GM18519 (cell line): ENCODE measurements around the gene BMF.

Experiments
- ATAC-seq: cut with Tn5 transposase; IDR thresholded peaks from one replicate; pipeline ENCODE4 v1.9.1; 2021; ENCODE audit warnings: mild to moderate bottlenecking, moderate library complexity; ENCODE audit not compliant: unreplicated experiment, low FRiP score

Gene BMF

GRCh38 chr15:40069178-40070165 lies 39.2 kb downstream of the BMF start:
- ATAC-seq, result no peak

DNA sequence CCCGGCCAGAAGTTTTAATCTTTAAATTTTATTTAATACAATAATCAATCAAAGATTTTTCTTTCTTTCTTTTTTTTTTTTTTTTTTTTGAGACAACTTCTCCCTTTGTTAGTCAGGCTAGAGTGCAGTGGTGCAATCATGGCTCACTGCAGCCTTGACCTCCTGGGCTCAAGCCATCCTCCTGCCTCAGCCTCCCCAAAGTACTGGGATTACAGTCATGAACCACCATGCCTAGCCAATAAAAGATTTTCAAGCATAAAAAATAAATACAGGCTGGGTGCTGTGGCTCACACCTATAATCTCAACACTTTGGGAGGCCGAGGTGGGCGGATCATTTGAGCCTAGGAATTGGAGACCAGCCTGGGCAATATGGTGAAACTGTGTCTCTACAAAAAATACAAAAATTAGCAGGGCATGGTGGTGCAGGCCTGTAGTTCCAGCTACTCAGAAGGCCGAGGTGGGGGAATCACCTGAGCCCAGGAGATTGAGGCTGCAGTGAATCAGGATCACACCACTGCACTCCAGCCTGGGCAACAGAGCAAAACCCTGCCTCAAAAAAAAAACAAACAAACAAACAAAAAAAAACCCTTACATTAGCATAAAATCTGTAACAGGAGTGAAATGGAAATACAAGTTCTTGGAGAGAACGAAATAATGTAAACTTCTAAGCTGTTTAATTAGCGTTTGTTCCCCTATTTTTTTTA lies 40.6 kb downstream of the BMF start:
- no peak for ATAC-seq

DNA sequence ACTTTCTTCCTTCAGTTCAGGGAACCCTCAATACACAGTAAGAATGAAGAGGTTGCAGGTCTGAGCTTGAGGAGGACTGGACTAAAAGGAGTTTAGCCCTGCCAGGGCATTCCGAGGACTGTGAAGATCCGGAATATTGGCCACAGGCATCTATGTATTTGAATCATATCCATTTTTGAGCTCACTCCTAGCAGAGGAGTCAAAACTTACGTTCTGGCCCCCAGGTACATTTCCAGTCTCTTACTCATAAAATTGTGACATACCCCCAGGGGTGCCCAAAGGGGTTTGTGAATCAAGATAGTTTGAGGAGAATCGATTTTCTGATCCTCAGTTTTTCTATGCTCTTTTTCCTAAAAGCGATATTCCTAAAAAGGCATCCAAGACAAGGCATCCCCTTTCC lies 42.1 kb downstream of the BMF start:
- ATAC-seq, result no peak

GRCh38 chr15:40065166-40065565 lies 43.5 kb downstream of the BMF start:
- ATAC-seq, result no peak

DNA sequence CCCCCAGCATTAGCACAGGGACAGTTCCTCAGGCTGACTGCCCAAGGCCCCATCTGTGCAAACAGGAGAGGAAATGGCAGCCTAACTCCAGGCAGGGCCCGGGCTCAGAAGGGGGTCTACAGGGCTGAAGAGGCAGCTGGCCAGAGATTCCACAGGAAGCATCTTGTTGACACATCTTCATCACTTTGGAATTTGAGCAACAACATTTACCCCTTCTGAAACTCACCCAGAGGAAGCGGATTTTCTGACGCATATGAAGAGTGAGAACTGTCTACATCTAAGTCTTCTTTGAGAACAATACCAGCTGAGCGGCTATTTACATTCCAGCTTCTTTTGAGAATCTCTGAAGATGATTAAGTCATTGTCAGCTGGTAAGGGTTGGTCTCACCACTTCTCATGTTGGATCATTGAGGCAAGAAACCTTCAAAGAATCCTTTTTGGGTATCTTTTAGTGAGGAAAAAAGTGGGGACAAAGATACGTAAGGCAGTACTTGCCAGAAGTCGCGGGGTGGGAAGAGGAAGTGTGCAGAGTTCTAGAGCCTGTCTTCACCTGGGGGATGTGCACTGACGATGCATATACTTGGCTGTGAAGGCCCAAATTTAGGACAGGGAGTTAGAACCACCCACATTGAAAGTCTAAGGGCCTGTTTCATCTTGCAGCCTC lies 44.3 kb downstream of the BMF start:
- ATAC-seq, result peak; percentile 46

- no peak for ATAC-seq
These were observed 45.1 kb downstream of the BMF start for GRCh38 chr15:40063563-40064011.

DNA sequence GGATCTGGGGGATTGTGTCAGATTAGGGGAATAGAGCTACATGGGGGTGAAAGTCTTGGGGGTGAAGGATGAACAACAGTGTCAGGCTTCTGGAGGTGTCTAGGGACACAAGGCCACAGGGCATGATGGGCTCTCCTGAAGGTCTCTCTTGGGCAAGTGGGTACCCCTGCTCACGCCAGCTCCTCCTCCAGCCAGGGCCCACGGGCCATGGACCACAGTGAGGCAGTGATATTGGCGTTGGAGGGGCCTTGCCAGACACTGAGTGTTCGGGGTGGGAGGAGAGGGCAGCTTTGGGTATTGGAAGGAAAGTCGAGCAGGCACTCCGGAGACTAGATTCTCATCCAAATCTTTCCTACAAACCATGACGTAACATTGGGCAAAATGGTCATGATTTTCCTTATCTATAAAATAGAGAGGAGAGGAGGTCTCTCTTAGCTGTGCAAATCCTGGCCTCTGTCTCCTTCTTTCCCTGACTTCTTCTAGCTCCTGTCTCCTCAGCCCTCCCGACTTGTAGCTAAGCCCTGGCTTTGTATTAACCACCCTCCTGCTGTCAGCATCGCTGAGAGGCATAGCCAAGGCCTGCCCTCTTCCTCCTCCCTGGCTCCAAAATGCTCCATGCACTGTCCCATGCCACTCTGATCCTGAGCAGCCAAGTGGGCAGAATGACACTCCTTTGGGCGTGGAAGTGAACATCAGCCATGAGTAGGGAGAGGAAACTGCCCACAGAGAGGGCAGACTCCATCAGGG lies 45.7 kb downstream of the BMF start:
- no peak for ATAC-seq

- no peak for ATAC-seq
These were observed 47.3 kb downstream of the BMF start for GRCh38 chr15:40061212-40061901.

GRCh38 chr15:40060236-40060961 lies 48.3 kb downstream of the BMF start:
- no peak for ATAC-seq

DNA sequence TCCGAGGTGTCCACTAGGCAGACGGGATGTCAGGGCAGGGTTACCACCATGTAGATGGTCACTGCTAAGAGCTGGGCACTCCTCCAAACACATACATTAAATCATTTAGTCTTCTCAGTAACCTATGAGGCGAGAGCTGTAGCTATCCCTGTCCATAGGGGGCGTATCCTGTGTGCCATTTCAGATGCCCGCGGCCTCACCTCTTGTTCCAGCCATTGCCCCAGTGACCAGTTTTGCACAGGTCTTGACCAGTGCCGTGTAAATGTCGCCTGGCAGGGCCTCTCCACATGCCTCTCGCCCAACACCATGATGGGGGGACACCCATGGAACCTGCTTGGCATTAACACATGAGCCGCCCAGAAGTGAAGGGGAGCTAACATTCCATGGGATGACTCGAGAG lies 48.9 kb downstream of the BMF start:
- no peak for ATAC-seq

GRCh38 chr15:40058476-40059140 lies 50.1 kb downstream of the BMF start:
- ATAC-seq, result no peak

DNA sequence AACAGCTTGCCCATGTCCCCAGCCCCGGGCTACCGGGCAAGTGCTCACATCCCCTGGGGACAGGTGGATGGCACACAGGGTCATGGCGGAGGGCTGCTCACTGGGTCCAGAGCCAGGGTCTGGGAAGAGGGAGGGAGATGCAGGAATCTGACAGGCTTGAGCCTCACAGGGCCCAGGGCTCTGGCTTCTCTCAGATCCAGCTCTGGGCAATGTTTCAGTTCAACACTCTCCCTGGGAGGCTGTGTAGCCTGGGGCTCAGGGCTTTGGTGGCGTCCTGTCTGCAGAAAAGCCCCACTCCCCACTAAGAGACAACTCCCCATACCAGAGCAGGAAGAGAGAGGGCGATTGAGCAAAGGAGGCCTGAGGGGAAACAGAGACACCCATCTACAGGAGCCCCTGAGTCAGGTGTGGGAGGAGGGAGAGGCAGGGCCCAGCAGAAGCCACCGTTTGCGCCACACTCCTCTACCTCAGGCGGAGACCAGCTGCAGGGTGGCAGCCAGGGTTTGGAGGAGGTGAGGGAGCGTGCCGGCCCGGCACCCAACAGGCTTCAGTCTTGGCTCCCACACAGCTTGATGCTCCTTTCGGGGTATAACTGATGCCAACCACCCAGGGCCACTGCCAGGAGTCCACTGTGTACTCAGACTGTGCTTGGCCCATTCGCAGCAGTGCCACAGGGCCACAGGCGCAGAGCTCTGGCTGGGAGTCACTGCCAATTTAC lies 52.9 kb downstream of the BMF start:
- no peak for ATAC-seq

DNA sequence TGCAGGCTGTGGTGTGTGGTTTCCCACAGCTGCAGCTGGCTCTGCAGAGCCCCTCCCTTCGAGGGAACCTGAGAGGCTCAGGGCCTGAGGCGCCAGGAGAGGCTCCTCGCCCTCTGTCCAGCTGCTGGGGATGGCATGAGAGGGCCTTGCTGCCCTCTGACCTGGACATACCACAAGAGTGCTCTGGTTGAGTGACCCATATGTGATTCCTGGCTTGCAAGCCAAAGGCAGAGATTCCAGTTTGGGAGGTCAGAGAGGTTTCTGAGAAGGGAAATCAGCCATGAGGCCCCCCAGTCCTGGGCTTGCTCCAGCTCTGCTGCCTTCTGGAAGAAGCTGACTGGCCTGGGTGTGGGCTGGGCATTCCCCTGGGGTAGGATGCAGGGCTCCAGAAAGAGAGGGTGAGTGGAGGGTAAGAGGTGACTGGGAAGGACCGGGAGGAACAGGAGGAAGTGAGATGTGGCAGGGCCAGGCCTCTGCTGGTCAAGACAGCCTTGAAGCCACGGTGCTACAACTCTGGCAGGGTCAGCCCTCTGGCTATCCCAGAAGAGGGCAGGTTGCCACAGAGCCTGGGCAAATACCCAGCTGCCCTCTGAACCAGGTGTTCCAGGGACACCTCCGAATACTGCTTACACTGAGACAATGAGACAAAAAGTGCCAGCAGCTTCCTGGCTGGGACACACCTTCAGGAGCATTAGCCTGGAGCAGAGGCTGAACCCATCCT lies 53.7 kb downstream of the BMF start:
- ATAC-seq, result no peak

GRCh38 chr15:40054605-40054854 lies 54.1 kb downstream of the BMF start:
- ATAC-seq, result no peak

- no peak for ATAC-seq
These were observed 54.7 kb downstream of the BMF start for GRCh38 chr15:40053831-40054604.

GRCh38 chr15:40053079-40053830 lies 55.4 kb downstream of the BMF start:
- no peak for ATAC-seq
